GM23338 (cell line): ENCODE results near the gene FAR1. TPM values are rescaled to one million over a fixed set of nuclear protein-coding genes. Genes with fewer than 3 reads are reported as not detected.

Experiments
- ATAC-seq: fragments of 200-7000 bp; cut with Tn5 transposase; 3 replicates; pipeline ENCODE4 v1.9.1; 2020
- DNase-seq: peaks from one replicate; pipeline ENCODE4 v3.0.0-alpha.2; 2015; ENCODE audit warnings: low spot score
- H2AFZ ChIP-seq: fragments of 200-600 bp; sonication (generic); 2 replicates; pipeline ENCODE4 v1.8.0; 2016; ENCODE audit warnings: antibody characterized with exemption, mild to moderate bottlenecking, moderate library complexity
- H3F3A ChIP-seq: fragments of 200-600 bp; sonication (generic); replicated peaks from 2 replicates; pipeline ENCODE4 v1.8.0; 2017; ENCODE audit warnings: antibody characterized with exemption, mixed run types, low read depth
- H3K27ac ChIP-seq: fragments of 200-600 bp; sonication (generic); 2 replicates; pipeline ENCODE4 v1.6.1; 2016; ENCODE audit warnings: low read depth
- H3K27me3 ChIP-seq: fragments of 200-600 bp; sonication (generic); 2 replicates; pipeline ENCODE4 v1.8.0; 2016; ENCODE audit warnings: mild to moderate bottlenecking, mixed run types, moderate library complexity; ENCODE audit not compliant: insufficient read depth
- H3K36me3 ChIP-seq: fragments of 200-600 bp; sonication (generic); 2 replicates; pipeline ENCODE4 v1.8.0; 2016; ENCODE audit warnings: mild to moderate bottlenecking; ENCODE audit not compliant: insufficient read depth
- H3K4me1 ChIP-seq: fragments of 200-600 bp; sonication (generic); 2 replicates; pipeline ENCODE4 v1.8.0; 2016; ENCODE audit warnings: mild to moderate bottlenecking, moderate library complexity; ENCODE audit not compliant: insufficient read depth
- H3K4me2 ChIP-seq: fragments of 200-600 bp; sonication (generic); 2 replicates; pipeline ENCODE4 v1.7.1; 2017; ENCODE audit warnings: mixed run types
- H3K4me3 ChIP-seq: fragments of 200-600 bp; sonication (generic); 2 replicates; pipeline ENCODE4 v1.6.1; 2016; ENCODE audit warnings: mixed run types
- H3K79me2 ChIP-seq: fragments of 200-600 bp; sonication (generic); replicated peaks from 2 replicates; pipeline ENCODE4 v1.8.0; 2017; ENCODE audit warnings: mild to moderate bottlenecking; ENCODE audit not compliant: insufficient read depth
- H3K9me2 ChIP-seq: fragments of 200-600 bp; sonication (generic); 2 replicates; pipeline ENCODE4 v1.8.0; 2017; ENCODE audit not compliant: insufficient read depth
- H4K20me1 ChIP-seq: fragments of 200-600 bp; sonication (generic); replicated peaks from 2 replicates; pipeline ENCODE4 v1.8.0; 2017; ENCODE audit warnings: mild to moderate bottlenecking; ENCODE audit not compliant: insufficient read depth
- H3K27ac Mint-ChIP-seq: 2 replicates; pipeline ENCODE4 v1.8.0; 2020; ENCODE audit warnings: inconsistent platforms, mild to moderate bottlenecking, moderate library complexity, mixed read lengths
- H3K27me3 Mint-ChIP-seq: 3 replicates; pipeline ENCODE4 v1.8.0; 2022; ENCODE audit warnings: low read depth, mild to moderate bottlenecking, moderate library complexity, mixed read lengths, inconsistent platforms; ENCODE audit not compliant: insufficient read depth, poor library complexity
- H3K36me3 Mint-ChIP-seq: 3 replicates; pipeline ENCODE4 v1.8.0; 2021; ENCODE audit warnings: low read depth, mild to moderate bottlenecking, inconsistent platforms, moderate library complexity, mixed read lengths
- H3K4me1 Mint-ChIP-seq: 3 replicates; pipeline ENCODE4 v1.8.0; 2020; ENCODE audit warnings: mild to moderate bottlenecking, inconsistent platforms, mixed read lengths
- H3K4me3 Mint-ChIP-seq: 3 replicates; pipeline ENCODE4 v1.8.0; 2021; ENCODE audit warnings: moderate library complexity, mild to moderate bottlenecking, inconsistent platforms, mixed read lengths
- H3K9me3 Mint-ChIP-seq: 3 replicates; pipeline ENCODE4 v1.8.0; 2020; ENCODE audit warnings: moderate library complexity, mild to moderate bottlenecking, inconsistent platforms, mixed read lengths
- CREB1 ChIP-seq: fragments of 250-450 bp; sonication (Bioruptor Pico); IDR thresholded peaks from 2 replicates; pipeline ENCODE4 v1.5.0; 2020; ENCODE audit warnings: low read depth, mild to moderate bottlenecking, moderate library complexity
- CTCF ChIP-seq, 2 experiments: fragments of 200-600 bp in 1 of 2; sonication (generic) in 1 of 2; conservative IDR thresholded peaks; 2 replicates each; pipeline versions ENCODE4 v1.5.1 to v1.6.1; 2016 to 2017; ENCODE audit warnings: antibody characterized with exemption in 2 of 2, low read depth in 2 of 2, mild to moderate bottlenecking in 2 of 2, moderate library complexity in 1 of 2
- EZH2 ChIP-seq: fragments of 200-600 bp; sonication (generic); IDR thresholded peaks from one replicate; pipeline ENCODE4 v1.8.0; 2017; ENCODE audit warnings: antibody characterized with exemption, mild to moderate bottlenecking, low read depth; ENCODE audit not compliant: unreplicated experiment
- EZH2phosphoT487 ChIP-seq: fragments of 200-600 bp; sonication (generic); IDR thresholded peaks from one replicate; pipeline ENCODE4 v1.8.1; 2018; ENCODE audit warnings: antibody characterized with exemption; ENCODE audit not compliant: unreplicated experiment
- JUNB ChIP-seq: IDR thresholded peaks from one replicate; pipeline ENCODE4 v1.6.1; 2016; ENCODE audit warnings: antibody characterized with exemption; ENCODE audit not compliant: unreplicated experiment
- NANOG ChIP-seq: IDR thresholded peaks from 2 replicates; pipeline ENCODE4 v1.6.1; 2016; ENCODE audit warnings: antibody characterized with exemption, borderline replicate concordance
- POLR2AphosphoS5 ChIP-seq: IDR thresholded peaks from 2 replicates; pipeline ENCODE4 v1.6.1; 2016; ENCODE audit warnings: antibody characterized with exemption, low read depth
- REST ChIP-seq: IDR thresholded peaks from one replicate; pipeline ENCODE4 v1.6.1; 2018; ENCODE audit warnings: antibody characterized with exemption; ENCODE audit not compliant: unreplicated experiment
- STAT1 ChIP-seq: IDR thresholded peaks from one replicate; pipeline ENCODE4 v1.6.1; 2016; ENCODE audit warnings: antibody characterized with exemption; ENCODE audit not compliant: unreplicated experiment
- ZNF114 ChIP-seq: fragments of 250-450 bp; sonication (Bioruptor Pico); IDR thresholded peaks from 2 replicates; pipeline ENCODE4 v1.5.0; 2020; ENCODE audit warnings: mild to moderate bottlenecking, moderate library complexity
- ZNF331 ChIP-seq: fragments of 250-450 bp; sonication (Bioruptor Pico); IDR thresholded peaks from 2 replicates; pipeline ENCODE4 v1.5.0; 2020; ENCODE audit warnings: low read depth, mild to moderate bottlenecking, moderate library complexity
- polyA plus RNA-seq: library from polyadenylated mRNA; unstranded; fragments of >200 nt; fragmentation: Nextera tagmentation; extraction: Ambion mirVana; gene quantifications from 2 replicates; pipeline ENCODE4 v1.2.1, GENCODE V29; 2016
- total RNA-seq: library from RNA; depleted of rRNA; stranded (reverse); fragments of >200 nt; shearing (Covaris generic); gene quantifications from 2 replicates; pipeline ENCODE4 v1.2.3, GENCODE V29; 2014
- TF ChIP-seq, protein P1 (sequence below): IDR thresholded peaks from 2 replicates; pipeline ENCODE4 v1.6.1; 2016; ENCODE audit warnings: antibody characterized with exemption
- TF ChIP-seq, protein P2 (sequence below): fragments of 250-450 bp; sonication (Bioruptor Pico); IDR thresholded peaks from 2 replicates; pipeline ENCODE4 v1.5.0; 2020; ENCODE audit warnings: mild to moderate bottlenecking, moderate library complexity

FAR1 gene
- total and polyA plus RNA-seq, 2 experiments from 2014 or later = 27.3 to 79.5 TPM

DNA sequence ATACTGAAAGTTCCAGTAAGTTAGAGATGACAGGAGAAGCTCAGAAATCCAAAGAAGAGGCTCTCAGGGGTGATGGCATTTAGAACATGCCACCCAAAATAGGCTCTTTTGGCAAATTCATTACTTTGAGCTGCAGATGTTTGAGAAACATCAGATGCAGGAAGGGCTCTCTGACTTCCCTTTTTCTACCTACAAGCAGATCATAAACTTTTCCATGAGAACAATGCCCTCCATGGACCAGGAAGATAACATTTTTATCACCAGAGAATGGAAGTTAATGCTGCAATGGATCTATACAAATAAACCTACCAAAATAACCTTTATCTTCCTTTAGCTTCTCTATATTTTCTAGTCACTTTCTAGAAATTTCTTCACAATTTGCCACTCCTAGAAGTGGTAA is 32.7 kb upstream of the FAR1 start:
- ATAC-seq (no peak), DNase-seq (no peak)
- no peaks in the 10 kb centered on the region for H3K4me1 ChIP-seq
- peaks cover under 1% of the 10 kb centered on the region; the same call in 2 of the 3 replicates for H3K9me3 Mint-ChIP-seq
- H3K27me3 Mint-ChIP-seq = peaks cover 1% of the 10 kb centered on the region
- H3F3A ChIP-seq = no peaks in the 10 kb centered on the region
- H3K79me2 ChIP-seq = no peaks in the 10 kb centered on the region
- H3K4me2 ChIP-seq = no peak overlapping the region
- no peaks in the 10 kb centered on the region for H3K36me3 ChIP-seq
- H3K36me3 Mint-ChIP-seq = no peaks in the 10 kb centered on the region
- H3K4me3 Mint-ChIP-seq = no peak overlapping the region
- H3K4me3 ChIP-seq = no peak overlapping the region
- H3K9me2 ChIP-seq = peaks cover 10% of the 10 kb centered on the region; the same call in 1 of the 2 replicates
- no peaks in the 10 kb centered on the region for H3K27me3 ChIP-seq
- H4K20me1 ChIP-seq = no peaks in the 10 kb centered on the region
- H3K27ac Mint-ChIP-seq = no peak overlapping the region
- no peak for TF ChIP-seq JUNB
- no peak for TF ChIP-seq CTCF (conservative IDR thresholded peaks at IDR 0.05; ENCODE audit: low read depth in 2 of 2)
- TF ChIP-seq, protein P1, sequence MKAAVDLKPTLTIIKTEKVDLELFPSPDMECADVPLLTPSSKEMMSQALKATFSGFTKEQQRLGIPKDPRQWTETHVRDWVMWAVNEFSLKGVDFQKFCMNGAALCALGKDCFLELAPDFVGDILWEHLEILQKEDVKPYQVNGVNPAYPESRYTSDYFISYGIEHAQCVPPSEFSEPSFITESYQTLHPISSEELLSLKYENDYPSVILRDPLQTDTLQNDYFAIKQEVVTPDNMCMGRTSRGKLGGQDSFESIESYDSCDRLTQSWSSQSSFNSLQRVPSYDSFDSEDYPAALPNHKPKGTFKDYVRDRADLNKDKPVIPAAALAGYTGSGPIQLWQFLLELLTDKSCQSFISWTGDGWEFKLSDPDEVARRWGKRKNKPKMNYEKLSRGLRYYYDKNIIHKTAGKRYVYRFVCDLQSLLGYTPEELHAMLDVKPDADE = no peak
- no peak for TF ChIP-seq EZH2phosphoT487
- no peak for TF ChIP-seq STAT1
- no peak for TF ChIP-seq POLR2AphosphoS5
- no peak for TF ChIP-seq ZNF114 (CRISPR knock-in tag)
- no peak for TF ChIP-seq CREB1 (CRISPR knock-in tag)
- no peak for TF ChIP-seq REST
- no peak for TF ChIP-seq ZNF331 (CRISPR knock-in tag)
- TF ChIP-seq, protein P2, sequence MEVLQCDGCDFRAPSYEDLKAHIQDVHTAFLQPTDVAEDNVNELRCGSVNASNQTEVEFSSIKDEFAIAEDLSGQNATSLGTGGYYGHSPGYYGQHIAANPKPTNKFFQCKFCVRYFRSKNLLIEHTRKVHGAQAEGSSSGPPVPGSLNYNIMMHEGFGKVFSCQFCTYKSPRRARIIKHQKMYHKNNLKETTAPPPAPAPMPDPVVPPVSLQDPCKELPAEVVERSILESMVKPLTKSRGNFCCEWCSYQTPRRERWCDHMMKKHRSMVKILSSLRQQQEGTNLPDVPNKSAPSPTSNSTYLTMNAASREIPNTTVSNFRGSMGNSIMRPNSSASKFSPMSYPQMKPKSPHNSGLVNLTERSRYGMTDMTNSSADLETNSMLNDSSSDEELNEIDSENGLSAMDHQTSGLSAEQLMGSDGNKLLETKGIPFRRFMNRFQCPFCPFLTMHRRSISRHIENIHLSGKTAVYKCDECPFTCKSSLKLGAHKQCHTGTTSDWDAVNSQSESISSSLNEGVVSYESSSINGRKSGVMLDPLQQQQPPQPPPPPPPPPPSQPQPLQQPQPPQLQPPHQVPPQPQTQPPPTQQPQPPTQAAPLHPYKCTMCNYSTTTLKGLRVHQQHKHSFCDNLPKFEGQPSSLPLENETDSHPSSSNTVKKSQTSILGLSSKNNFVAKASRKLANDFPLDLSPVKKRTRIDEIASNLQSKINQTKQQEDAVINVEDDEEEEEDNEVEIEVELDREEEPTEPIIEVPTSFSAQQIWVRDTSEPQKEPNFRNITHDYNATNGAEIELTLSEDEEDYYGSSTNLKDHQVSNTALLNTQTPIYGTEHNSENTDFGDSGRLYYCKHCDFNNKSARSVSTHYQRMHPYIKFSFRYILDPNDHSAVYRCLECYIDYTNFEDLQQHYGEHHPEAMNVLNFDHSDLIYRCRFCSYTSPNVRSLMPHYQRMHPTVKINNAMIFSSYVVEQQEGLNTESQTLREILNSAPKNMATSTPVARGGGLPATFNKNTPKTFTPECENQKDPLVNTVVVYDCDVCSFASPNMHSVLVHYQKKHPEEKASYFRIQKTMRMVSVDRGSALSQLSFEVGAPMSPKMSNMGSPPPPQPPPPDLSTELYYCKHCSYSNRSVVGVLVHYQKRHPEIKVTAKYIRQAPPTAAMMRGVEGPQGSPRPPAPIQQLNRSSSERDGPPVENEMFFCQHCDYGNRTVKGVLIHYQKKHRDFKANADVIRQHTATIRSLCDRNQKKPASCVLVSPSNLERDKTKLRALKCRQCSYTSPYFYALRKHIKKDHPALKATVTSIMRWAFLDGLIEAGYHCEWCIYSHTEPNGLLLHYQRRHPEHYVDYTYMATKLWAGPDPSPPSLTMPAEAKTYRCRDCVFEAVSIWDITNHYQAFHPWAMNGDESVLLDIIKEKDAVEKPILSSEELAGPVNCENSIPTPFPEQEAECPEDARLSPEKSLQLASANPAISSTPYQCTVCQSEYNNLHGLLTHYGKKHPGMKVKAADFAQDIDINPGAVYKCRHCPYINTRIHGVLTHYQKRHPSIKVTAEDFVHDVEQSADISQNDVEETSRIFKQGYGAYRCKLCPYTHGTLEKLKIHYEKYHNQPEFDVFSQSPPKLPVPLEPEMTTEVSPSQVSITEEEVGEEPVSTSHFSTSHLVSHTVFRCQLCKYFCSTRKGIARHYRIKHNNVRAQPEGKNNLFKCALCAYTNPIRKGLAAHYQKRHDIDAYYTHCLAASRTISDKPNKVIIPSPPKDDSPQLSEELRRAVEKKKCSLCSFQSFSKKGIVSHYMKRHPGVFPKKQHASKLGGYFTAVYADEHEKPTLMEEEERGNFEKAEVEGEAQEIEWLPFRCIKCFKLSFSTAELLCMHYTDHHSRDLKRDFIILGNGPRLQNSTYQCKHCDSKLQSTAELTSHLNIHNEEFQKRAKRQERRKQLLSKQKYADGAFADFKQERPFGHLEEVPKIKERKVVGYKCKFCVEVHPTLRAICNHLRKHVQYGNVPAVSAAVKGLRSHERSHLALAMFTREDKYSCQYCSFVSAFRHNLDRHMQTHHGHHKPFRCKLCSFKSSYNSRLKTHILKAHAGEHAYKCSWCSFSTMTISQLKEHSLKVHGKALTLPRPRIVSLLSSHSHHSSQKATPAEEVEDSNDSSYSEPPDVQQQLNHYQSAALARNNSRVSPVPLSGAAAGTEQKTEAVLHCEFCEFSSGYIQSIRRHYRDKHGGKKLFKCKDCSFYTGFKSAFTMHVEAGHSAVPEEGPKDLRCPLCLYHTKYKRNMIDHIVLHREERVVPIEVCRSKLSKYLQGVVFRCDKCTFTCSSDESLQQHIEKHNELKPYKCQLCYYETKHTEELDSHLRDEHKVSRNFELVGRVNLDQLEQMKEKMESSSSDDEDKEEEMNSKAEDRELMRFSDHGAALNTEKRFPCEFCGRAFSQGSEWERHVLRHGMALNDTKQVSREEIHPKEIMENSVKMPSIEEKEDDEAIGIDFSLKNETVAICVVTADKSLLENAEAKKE = no peak
- TF ChIP-seq EZH2 = no peak
- TF ChIP-seq NANOG = no peak
- no peak overlapping the region; the same call in 1 of the 2 replicates for H2AFZ ChIP-seq
- H3K4me1 Mint-ChIP-seq = peaks cover 6% of the 10 kb centered on the region; the same call in 2 of the 3 replicates
- H3K27ac ChIP-seq = no peak overlapping the region
